Tibial nerve (tissue), 3 donors: ENCODE results near the gene TINAG.

ENCODE experiments used
- POLR2A ChIP-seq, 2 donors: fragments of 450-650 bp; IDR thresholded peaks; one replicate each; pipeline ENCODE4 v1.6.1; 2017; ENCODE audit warnings: antibody characterized with exemption in 2 of 2, mild to moderate bottlenecking in 2 of 2, moderate library complexity in 2 of 2
- TF ChIP-seq, protein P1 (sequence below), 5 experiments: fragments of 200-600 bp in 3 of 5; fragments of 450-650 bp in 2 of 5; sonication (generic) in 3 of 5; IDR thresholded peaks; one replicate each; pipeline ENCODE4 v1.5.1; 2016 to 2019; ENCODE audit warnings: antibody characterized with exemption in 5 of 5, mild to moderate bottlenecking in 3 of 5, moderate library complexity in 2 of 5

DNA sequence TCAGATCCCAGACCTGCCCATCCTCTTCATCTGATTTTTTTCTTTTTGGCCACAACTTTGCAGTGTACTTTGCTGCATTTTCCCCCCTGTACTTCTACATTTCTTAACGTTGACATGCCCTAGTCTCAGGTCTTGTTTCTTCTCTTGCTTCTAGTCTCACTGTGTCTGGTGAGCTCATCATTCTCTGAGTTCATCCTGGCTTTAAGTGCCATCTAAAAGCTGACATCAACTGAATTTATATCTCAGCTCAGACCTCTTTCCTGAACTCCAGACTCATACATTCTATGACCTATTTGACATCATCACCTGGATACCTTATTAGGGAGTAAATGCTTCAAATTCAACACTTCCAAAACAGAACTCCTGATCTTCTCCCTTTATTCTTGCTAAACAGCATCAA, 48.9 kb downstream of the TINAG start:
- TF ChIP-seq, protein P1, sequence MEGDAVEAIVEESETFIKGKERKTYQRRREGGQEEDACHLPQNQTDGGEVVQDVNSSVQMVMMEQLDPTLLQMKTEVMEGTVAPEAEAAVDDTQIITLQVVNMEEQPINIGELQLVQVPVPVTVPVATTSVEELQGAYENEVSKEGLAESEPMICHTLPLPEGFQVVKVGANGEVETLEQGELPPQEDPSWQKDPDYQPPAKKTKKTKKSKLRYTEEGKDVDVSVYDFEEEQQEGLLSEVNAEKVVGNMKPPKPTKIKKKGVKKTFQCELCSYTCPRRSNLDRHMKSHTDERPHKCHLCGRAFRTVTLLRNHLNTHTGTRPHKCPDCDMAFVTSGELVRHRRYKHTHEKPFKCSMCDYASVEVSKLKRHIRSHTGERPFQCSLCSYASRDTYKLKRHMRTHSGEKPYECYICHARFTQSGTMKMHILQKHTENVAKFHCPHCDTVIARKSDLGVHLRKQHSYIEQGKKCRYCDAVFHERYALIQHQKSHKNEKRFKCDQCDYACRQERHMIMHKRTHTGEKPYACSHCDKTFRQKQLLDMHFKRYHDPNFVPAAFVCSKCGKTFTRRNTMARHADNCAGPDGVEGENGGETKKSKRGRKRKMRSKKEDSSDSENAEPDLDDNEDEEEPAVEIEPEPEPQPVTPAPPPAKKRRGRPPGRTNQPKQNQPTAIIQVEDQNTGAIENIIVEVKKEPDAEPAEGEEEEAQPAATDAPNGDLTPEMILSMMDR (IDR thresholded peaks at IDR 0.05), result no peak
- TF ChIP-seq POLR2A (IDR thresholded peaks at IDR 0.05), result no peak
